A673 (cell line): Measurements from ENCODE around the gene CCDC88C. TPM values are rescaled to one million over a fixed set of nuclear protein-coding genes. Genes with fewer than 3 reads are reported as not detected.

Experiments
- BruUV-seq: library from RNA; stranded (reverse); fragments of 400-500 nt; replicated peaks from 2 replicates; lab custom pipeline; 2021; lab: Mats Ljungman, UMichigan
- CTCF ChIA-PET: fragments of 300-600 bp; sonication (Branson Sonifier 250); formaldehyde crosslinking; loops from one replicate; lab custom pipeline; 2022; ENCODE audit warnings: antibody characterized with exemption; lab: Charles Lee
- POLR2A ChIA-PET: fragments of 300-600 bp; sonication (Branson Sonifier 250); formaldehyde crosslinking; loops from one replicate; lab custom pipeline; 2022; ENCODE audit warnings: antibody characterized with exemption; ENCODE audit not compliant: low non-redundant PET; lab: Charles Lee
- DNase-seq: peaks from one replicate; pipeline ENCODE4 v3.0.0-alpha.2; 2015; ENCODE audit warnings: low spot score
- H3K27ac ChIP-seq: fragments of 200-600 bp; sonication (generic); 2 replicates; pipeline ENCODE4 v1.5.1; 2016; ENCODE audit warnings: mixed run types, low read depth, mild to moderate bottlenecking, mixed read lengths, antibody characterized with exemption, low read length; ENCODE audit not compliant: poor library complexity, severe bottlenecking
- H3K27me3 ChIP-seq: fragments of 200-600 bp; sonication (generic); replicated peaks from 2 replicates; pipeline ENCODE4 v1.6.1; 2017; ENCODE audit warnings: mixed run types, low read depth, mild to moderate bottlenecking, mixed read lengths, antibody characterized with exemption, low read length; ENCODE audit not compliant: insufficient read depth, poor library complexity
- H3K36me3 ChIP-seq: fragments of 200-600 bp; sonication (generic); 2 replicates; pipeline ENCODE4 v1.6.1; 2016; ENCODE audit warnings: mixed run types, mild to moderate bottlenecking, mixed read lengths, antibody characterized with exemption, low read length; ENCODE audit not compliant: insufficient read depth, poor library complexity, severe bottlenecking
- H3K4me1 ChIP-seq: fragments of 200-600 bp; sonication (generic); 2 replicates; pipeline ENCODE4 v1.6.1; 2017; ENCODE audit warnings: mixed run types, mild to moderate bottlenecking, mixed read lengths, antibody characterized with exemption, low read length; ENCODE audit not compliant: insufficient read depth, poor library complexity, severe bottlenecking
- H3K4me3 ChIP-seq: fragments of 200-600 bp; sonication (generic); 2 replicates; pipeline ENCODE4 v1.5.1; 2016; ENCODE audit warnings: low read depth, mixed run types, mild to moderate bottlenecking, mixed read lengths, low read length; ENCODE audit not compliant: poor library complexity, severe bottlenecking
- H3K9me3 ChIP-seq: fragments of 200-600 bp; sonication (generic); 2 replicates; pipeline ENCODE4 v1.6.1; 2016; ENCODE audit warnings: mixed run types, low read depth, mild to moderate bottlenecking, mixed read lengths, antibody characterized with exemption, low read length; ENCODE audit not compliant: poor library complexity, severe bottlenecking
- CTCF ChIP-seq: fragments of 300-800, 200-600 bp; sonication (generic); conservative IDR thresholded peaks from 2 replicates; pipeline ENCODE4 v1.5.1; 2017; ENCODE audit warnings: low read depth, mild to moderate bottlenecking, antibody characterized with exemption, low read length, moderate library complexity, mixed read lengths
- EZH2 ChIP-seq: fragments of 200-600 bp; sonication (generic); IDR thresholded peaks from 2 replicates; pipeline ENCODE4 v1.6.1; 2017; ENCODE audit warnings: borderline replicate concordance, low read depth, mild to moderate bottlenecking, mixed read lengths, antibody characterized with exemption, low read length; ENCODE audit not compliant: poor library complexity, severe bottlenecking
- intact Hi-C: fragments of 100-400 bp; cut with micrococcal nuclease; formaldehyde crosslinking; loops from one replicate; pipeline ENCODE4 v1.10.0; 2022; ENCODE audit not compliant: unreplicated experiment
- total RNA-seq: library from RNA; stranded (reverse); gene quantifications from 2 replicates; pipeline ENCODE4 v1.2.3, GENCODE V29; 2021

CCDC88C gene
- total RNA-seq, 1 experiment from 2014 or later, result 49.1 TPM

- Histone ChIP-seq H3K9me3 (no peaks in the 10 kb centered on the region), H3K4me3 (no peak overlapping the region), H3K27ac (no peak overlapping the region), H3K36me3 (no peaks in the 10 kb centered on the region), H3K27me3 (no peaks in the 10 kb centered on the region), H3K4me1 (no peaks in the 10 kb centered on the region)
- no TSS peak for BruUV-seq
- intact Hi-C loops, result no loop called here
- ChIA-PET POLR2A (no interaction called here), CTCF (interaction anchor here (0.6 kb wide), 1 partner anchor 1000 kb away, joined by 3 read pairs; no protein-coding TSS in a partner anchor)
- TF ChIP-seq CTCF (no peak), EZH2 (no peak)
- DNase-seq, result no peak
Measured at GRCh38 chr14:91234791-91235114, 182.9 kb downstream of the CCDC88C start.

- no peaks in the 10 kb centered on the region for H3K4me1 ChIP-seq
- no TSS peak for BruUV-seq
- H3K27ac ChIP-seq, result no peak overlapping the region
- DNase-seq, result no peak
- ChIA-PET POLR2A (no interaction called here), CTCF (interaction anchor here (0.6 kb wide), 1 partner anchor 1000 kb away, joined by 3 read pairs; no protein-coding TSS in a partner anchor)
- TF ChIP-seq CTCF (no peak), EZH2 (no peak)
- no peaks in the 10 kb centered on the region for H3K27me3 ChIP-seq
- no peaks in the 10 kb centered on the region for H3K9me3 ChIP-seq
- H3K4me3 ChIP-seq, result no peak overlapping the region
- H3K36me3 ChIP-seq, result no peaks in the 10 kb centered on the region
- intact Hi-C loops, result no loop called here
Measured at GRCh38 chr14:91233936-91234790, 183.5 kb downstream of the CCDC88C start.

GRCh38 chr14:91232603-91233002 is 185.0 kb downstream of the CCDC88C start:
- no peak for TF ChIP-seq CTCF
- no peak for TF ChIP-seq EZH2
- intact Hi-C loops, result no loop called here
- CTCF ChIA-PET, result no interaction called here
- Histone ChIP-seq H3K4me3 (no peak overlapping the region), H3K36me3 (no peaks in the 10 kb centered on the region), H3K4me1 (no peaks in the 10 kb centered on the region), H3K9me3 (no peaks in the 10 kb centered on the region), H3K27me3 (no peaks in the 10 kb centered on the region), H3K27ac (no peak overlapping the region)
- BruUV-seq, result no TSS peak
- POLR2A ChIA-PET, result no interaction called here
- no peak for DNase-seq
